B cell (primary cell): ENCODE measurements around the gene MCM3AP.

Source experiments
- EZH2 ChIP-seq: IDR thresholded peaks from 2 replicates; pipeline ENCODE4 v1.6.1; 2012; ENCODE audit warnings: borderline replicate concordance, low read depth, mild to moderate bottlenecking, moderate library complexity, low read length; ENCODE audit not compliant: insufficient read depth, poor library complexity, severe bottlenecking
- TF ChIP-seq, protein P1 (sequence below): fragments of 200-600 bp; IDR thresholded peaks from one replicate; pipeline ENCODE4 v1.8.0; 2022; ENCODE audit warnings: antibody characterized with exemption, mild to moderate bottlenecking

DNA sequence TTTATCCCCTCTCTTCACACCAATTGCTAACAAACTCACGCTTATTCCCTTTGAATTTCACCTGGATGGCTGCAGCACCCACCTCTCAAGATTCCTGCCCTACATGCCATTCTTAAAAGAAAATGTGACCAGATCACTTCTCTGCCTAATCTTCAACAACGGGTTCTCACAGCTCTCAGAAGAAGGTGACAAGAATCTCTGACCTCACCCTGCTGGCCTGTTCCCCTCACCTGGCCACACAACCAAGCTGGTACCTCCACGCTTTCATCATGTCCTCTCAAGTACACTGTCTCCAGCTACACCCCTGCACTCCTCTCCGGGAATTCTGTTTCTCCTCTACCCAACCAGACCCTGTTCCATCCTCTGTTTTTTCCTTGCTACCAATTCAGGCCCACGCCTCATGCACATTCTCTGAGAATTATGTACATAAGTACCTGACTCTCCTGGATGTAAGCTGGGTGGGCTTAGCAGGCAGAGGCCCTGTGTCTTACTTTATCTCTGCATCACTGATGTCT, 50.9 kb downstream of the MCM3AP start:
- TF ChIP-seq, protein P1, sequence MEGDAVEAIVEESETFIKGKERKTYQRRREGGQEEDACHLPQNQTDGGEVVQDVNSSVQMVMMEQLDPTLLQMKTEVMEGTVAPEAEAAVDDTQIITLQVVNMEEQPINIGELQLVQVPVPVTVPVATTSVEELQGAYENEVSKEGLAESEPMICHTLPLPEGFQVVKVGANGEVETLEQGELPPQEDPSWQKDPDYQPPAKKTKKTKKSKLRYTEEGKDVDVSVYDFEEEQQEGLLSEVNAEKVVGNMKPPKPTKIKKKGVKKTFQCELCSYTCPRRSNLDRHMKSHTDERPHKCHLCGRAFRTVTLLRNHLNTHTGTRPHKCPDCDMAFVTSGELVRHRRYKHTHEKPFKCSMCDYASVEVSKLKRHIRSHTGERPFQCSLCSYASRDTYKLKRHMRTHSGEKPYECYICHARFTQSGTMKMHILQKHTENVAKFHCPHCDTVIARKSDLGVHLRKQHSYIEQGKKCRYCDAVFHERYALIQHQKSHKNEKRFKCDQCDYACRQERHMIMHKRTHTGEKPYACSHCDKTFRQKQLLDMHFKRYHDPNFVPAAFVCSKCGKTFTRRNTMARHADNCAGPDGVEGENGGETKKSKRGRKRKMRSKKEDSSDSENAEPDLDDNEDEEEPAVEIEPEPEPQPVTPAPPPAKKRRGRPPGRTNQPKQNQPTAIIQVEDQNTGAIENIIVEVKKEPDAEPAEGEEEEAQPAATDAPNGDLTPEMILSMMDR: no peak
- no peak for TF ChIP-seq EZH2
